ENCODE data around the gene DDT. TPM values are rescaled to one million over a fixed set of nuclear protein-coding genes. Genes with fewer than 3 reads are reported as not detected.
"Not testable (repeated sequence)": the region's sequence is repeated elsewhere in the genome, so short reads cannot be mapped to it uniquely, and the experiment has no call there.

The DDT gene
- total RNA-seq, 4 donors from 2014 or later, result 107 to 168 (median 143) TPM

DNA sequence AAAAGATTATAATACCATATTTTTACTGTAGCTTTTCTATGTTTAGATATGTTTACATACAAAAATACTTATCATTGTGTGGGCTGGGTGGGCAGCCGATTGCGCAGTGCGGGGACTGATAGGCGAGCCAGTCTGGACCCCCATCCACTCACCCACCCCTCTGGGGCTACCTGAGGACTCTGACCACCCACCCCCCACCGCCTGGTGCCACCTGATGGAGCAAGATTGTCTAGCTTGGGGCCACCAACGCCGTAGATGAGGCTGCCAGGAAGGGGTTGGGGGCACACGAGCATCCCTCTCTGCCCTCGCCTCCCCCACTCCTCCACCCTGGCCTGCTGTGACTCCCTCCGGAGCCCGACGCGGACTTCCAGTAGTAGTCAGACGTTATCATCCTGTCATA lies 47.7 kb downstream of the DDT start:
- no peak for ATAC-seq (ENCODE audit: low FRiP score)
- DNase-seq (ENCODE audit: low spot score), result no peak
- TF ChIP-seq, protein P1, sequence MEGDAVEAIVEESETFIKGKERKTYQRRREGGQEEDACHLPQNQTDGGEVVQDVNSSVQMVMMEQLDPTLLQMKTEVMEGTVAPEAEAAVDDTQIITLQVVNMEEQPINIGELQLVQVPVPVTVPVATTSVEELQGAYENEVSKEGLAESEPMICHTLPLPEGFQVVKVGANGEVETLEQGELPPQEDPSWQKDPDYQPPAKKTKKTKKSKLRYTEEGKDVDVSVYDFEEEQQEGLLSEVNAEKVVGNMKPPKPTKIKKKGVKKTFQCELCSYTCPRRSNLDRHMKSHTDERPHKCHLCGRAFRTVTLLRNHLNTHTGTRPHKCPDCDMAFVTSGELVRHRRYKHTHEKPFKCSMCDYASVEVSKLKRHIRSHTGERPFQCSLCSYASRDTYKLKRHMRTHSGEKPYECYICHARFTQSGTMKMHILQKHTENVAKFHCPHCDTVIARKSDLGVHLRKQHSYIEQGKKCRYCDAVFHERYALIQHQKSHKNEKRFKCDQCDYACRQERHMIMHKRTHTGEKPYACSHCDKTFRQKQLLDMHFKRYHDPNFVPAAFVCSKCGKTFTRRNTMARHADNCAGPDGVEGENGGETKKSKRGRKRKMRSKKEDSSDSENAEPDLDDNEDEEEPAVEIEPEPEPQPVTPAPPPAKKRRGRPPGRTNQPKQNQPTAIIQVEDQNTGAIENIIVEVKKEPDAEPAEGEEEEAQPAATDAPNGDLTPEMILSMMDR (IDR thresholded peaks at IDR 0.05), result no peak

DNA sequence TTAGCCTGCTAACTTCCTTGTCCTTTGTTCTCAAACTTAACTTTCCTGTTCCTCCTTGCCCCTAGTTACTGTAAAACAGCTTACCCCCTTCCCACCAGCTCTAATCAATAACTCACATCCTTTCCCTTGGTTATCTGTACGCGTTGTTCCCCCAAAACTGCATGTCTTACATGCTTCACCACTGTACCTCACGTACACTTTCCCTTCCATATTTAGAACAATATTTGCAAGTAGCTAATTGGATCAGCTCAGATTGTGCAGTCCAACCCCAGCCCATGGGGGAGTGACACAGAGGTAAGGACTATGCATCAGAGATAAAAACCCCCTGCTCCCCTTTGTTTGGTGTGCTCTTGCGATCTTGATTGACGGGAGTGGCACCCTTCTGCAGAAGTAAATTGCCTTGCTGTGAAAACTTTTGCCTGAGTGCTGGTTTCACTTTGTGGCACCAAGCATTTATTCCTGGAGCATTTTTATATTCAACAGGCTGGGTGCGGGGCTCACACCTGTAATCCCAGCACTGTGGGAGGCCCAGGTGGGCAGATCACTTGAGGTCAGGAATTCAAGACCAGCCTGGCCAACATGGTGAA lies 49.1 kb downstream of the DDT start:
- DNase-seq (ENCODE audit: low spot score) (no peak), ATAC-seq (ENCODE audit: low FRiP score) (no peak)
- TF ChIP-seq, protein P1 (IDR thresholded peaks at IDR 0.05), result no peak

DNA sequence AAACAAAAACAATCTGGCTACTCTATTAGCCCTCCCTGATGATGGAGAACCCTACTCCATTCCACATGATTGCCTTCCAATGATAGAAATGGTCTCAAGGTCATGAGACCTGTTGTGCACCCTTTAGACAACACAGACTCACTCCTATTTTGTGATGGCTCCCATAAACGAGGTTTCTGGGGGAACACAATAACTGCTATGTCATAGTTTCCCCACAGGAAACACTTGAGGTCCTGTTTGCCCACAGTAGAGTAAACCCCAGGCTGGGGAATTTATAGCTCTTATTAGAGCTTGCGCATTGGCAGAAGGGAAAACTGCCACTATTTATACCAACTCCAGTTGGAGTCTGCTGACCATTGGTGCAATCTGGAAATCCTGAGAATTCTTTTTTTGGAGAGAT lies 51.3 kb downstream of the DDT start:
- TF ChIP-seq, protein P1 (IDR thresholded peaks at IDR 0.05), result no peak

DNA sequence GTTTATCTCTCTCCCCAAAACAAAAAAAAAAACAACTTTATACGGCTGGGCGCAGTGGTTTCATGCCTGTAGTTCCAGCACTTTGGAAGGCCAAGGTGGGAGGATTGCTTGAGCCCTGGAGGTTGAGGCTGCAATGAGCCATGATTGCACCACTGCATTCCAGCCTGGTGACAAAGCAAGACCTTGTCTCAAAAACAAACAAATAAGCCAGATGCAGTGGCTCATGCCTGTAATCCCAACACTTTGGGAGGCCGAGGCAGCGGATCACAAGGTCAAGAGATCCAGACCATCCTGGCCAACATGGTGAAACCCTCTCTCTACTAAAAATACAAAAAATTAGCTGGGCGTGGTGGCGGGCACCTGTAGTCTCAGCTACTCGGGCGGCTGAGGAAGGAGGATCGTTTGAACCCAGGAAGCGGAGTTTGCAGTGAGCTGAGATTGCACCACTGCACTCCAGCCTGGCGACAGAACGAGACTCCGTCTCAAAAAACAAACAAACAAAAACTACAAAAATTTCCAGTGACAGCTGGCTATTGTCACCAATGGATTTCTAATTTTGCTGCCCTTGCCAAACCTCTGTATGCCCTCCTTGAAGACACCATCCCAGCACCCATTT lies 52.5 kb downstream of the DDT start:
- not testable (repeated sequence) for ATAC-seq (ENCODE audit: low FRiP score); DNase-seq (ENCODE audit: low spot score)

More for the DNA sequence above, 51.3 kb downstream of the DDT start:
- ATAC-seq (ENCODE audit: low FRiP score), result no peak
- no peak for DNase-seq (ENCODE audit: low spot score)

Other genes starting within 250 kb of the DDT start
- gene ZNF70, start 223.3 kb downstream of the DDT start, total RNA-seq, result 1 to 10 TPM; 2.8 to 5.1 (median 4.0) TPM
- not detected for gene VPREB3, start 220.0 kb downstream of the DDT start, total RNA-seq
- not detected for gene C22orf15, start 211.5 kb downstream of the DDT start, total RNA-seq
- gene CHCHD10, start 206.5 kb downstream of the DDT start, total RNA-seq, result 10 to 100 TPM; 19.9 to 61.2 (median 31.2) TPM
- gene MMP11, start 201.6 kb downstream of the DDT start, total RNA-seq, result 1 to 10 TPM in 2 of 4 donors, under 1 TPM in 1, not detected in 1; 0.79 to 3.1 (median 2.1) TPM
- 10 to 100 TPM; 38.8 to 50.9 (median 47.6) TPM for gene SMARCB1, start 187.5 kb downstream of the DDT start, total RNA-seq
- gene DERL3, start 135.4 kb downstream of the DDT start, total RNA-seq, result 1 to 10 TPM in 2 of 4 donors, under 1 TPM in 2; 0.47 to 3.1 (median 1.5) TPM
- 1 to 10 TPM; 3.1 to 9.2 (median 7.5) TPM for gene SLC2A11, start 116.6 kb downstream of the DDT start, total RNA-seq
- 100 to 1,000 TPM; 136 to 255 (median 235) TPM for gene MIF, start 80.1 kb downstream of the DDT start, total RNA-seq
- 1 to 10 TPM in 3 of 4 donors, under 1 TPM in 1; 0.95 to 7.7 (median 3.3) TPM for gene GSTT2B, start 13.2 kb downstream of the DDT start, total RNA-seq
- 1 to 10 TPM in 1 of 4 donors, under 1 TPM in 1, not detected in 2; 0.84 to 1.1 TPM for gene DDTL, start 7.6 kb downstream of the DDT start, total RNA-seq
- gene GSTT2, start 5.7 kb upstream of the DDT start, total RNA-seq, result not detected
- not detected for gene GSTT4, start 31.0 kb upstream of the DDT start, total RNA-seq
- gene CABIN1, start 36.9 kb upstream of the DDT start, total RNA-seq, result 10 to 100 TPM; 27.0 to 56.9 (median 29.2) TPM
- gene SUSD2, start 207.0 kb upstream of the DDT start, total RNA-seq, result 1 to 10 TPM; 2.3 to 8.0 (median 4.7) TPM